ENCODE data around the gene PON1. TPM values are rescaled to one million over a fixed set of nuclear protein-coding genes. Genes with fewer than 3 reads are reported as not detected.

PON1 gene
- total and polyA plus RNA-seq, 2 experiments from 2014 or later, result 0.51 TPM; not detected in 1

- Histone ChIP-seq H3K27ac (no peak overlapping the region), H3K4me3 (no peak overlapping the region)
- DNase-seq (ENCODE audit: low read depth in 1 of 2, low spot score in 1 of 2), result no peak
Measured at GRCh38 chr7:95311389-95311788, 12.9 kb downstream of the PON1 start.

GRCh38 chr7:95309951-95310350 lies 14.4 kb downstream of the PON1 start:
- DNase-seq (ENCODE audit: low read depth in 1 of 2, low spot score in 1 of 2), result no peak
- Histone ChIP-seq H3K27me3 (no peaks in the 10 kb centered on the region), H3K9me3 (ENCODE audit: low read depth) (no peaks in the 10 kb centered on the region), H3K4me3 (no peak overlapping the region), H3K27ac (no peak overlapping the region), H3K4me1 (ENCODE audit: low read depth) (no peaks in the 10 kb centered on the region), H3K36me3 (no peaks in the 10 kb centered on the region)
- no peak for TF ChIP-seq CTCF (IDR thresholded peaks at IDR 0.05; ENCODE audit: low read depth, low read length)

More at GRCh38 chr7:95311389-95311788, 12.9 kb downstream of the PON1 start:
- no peak for TF ChIP-seq CTCF (IDR thresholded peaks at IDR 0.05; ENCODE audit: low read depth, low read length)
- Histone ChIP-seq H3K4me1 (ENCODE audit: low read depth) (no peaks in the 10 kb centered on the region), H3K36me3 (no peaks in the 10 kb centered on the region), H3K27me3 (no peaks in the 10 kb centered on the region), H3K9me3 (ENCODE audit: low read depth) (no peaks in the 10 kb centered on the region)

- Histone ChIP-seq H3K27me3 (no peaks in the 10 kb centered on the region), H3K36me3 (no peaks in the 10 kb centered on the region), H3K27ac (no peak overlapping the region), H3K4me1 (ENCODE audit: low read depth) (no peaks in the 10 kb centered on the region), H3K9me3 (ENCODE audit: low read depth) (no peaks in the 10 kb centered on the region), H3K4me3 (no peak overlapping the region)
- DNase-seq (ENCODE audit: low read depth in 1 of 2, low spot score in 1 of 2), result peak in 1 of 2 donors; percentile 11
- TF ChIP-seq CTCF (IDR thresholded peaks at IDR 0.05; ENCODE audit: low read depth, low read length), result no peak
Measured at GRCh38 chr7:95304990-95305389, 19.3 kb downstream of the PON1 start.

- DNase-seq (ENCODE audit: low read depth in 1 of 2, low spot score in 1 of 2), result no peak
- no peak for TF ChIP-seq CTCF (IDR thresholded peaks at IDR 0.05; ENCODE audit: low read depth, low read length)
- H3K4me1 ChIP-seq (ENCODE audit: low read depth), result no peaks in the 10 kb centered on the region
- H3K4me3 ChIP-seq, result no peak overlapping the region
- H3K9me3 ChIP-seq (ENCODE audit: low read depth), result no peaks in the 10 kb centered on the region
- H3K27ac ChIP-seq, result no peak overlapping the region
- no peaks in the 10 kb centered on the region for H3K36me3 ChIP-seq
- no peaks in the 10 kb centered on the region for H3K27me3 ChIP-seq
Measured at GRCh38 chr7:95303013-95303905, 21.1 kb downstream of the PON1 start.

GRCh38 chr7:95298091-95298490 lies 26.2 kb downstream of the PON1 start:
- Histone ChIP-seq H3K36me3 (no peaks in the 10 kb centered on the region), H3K9me3 (ENCODE audit: low read depth) (no peaks in the 10 kb centered on the region), H3K4me1 (ENCODE audit: low read depth) (no peaks in the 10 kb centered on the region), H3K27ac (no peak overlapping the region), H3K27me3 (no peaks in the 10 kb centered on the region), H3K4me3 (no peak overlapping the region)
- DNase-seq (ENCODE audit: low read depth in 1 of 2, low spot score in 1 of 2), result no peak
- no peak for TF ChIP-seq CTCF (IDR thresholded peaks at IDR 0.05; ENCODE audit: low read depth, low read length)

Measured in cardiac muscle cell (in vitro differentiated cells and primary cell).